Lung (tissue), 12 donors: ENCODE results near the gene KCNQ5. TPM values are rescaled to one million over a fixed set of nuclear protein-coding genes. Genes with fewer than 3 reads are reported as not detected.

ENCODE experiments used
- ATAC-seq: fragments of 200-7000 bp; cut with Tn5 transposase; one replicate; pipeline ENCODE4 v1.9.1; 2020; ENCODE audit warnings: moderate number of reproducible peaks; ENCODE audit not compliant: insufficient read depth, low FRiP score
- DNase-seq, 3 donors: peaks; one replicate each; pipeline ENCODE4 v3.0.0-alpha.2; 2013 to 2017
- H3K27ac ChIP-seq, 2 donors: one replicate each; pipeline ENCODE4 v1.5.1; 2013; ENCODE audit warnings: mild to moderate bottlenecking in 2 of 2, moderate library complexity in 2 of 2, control low read depth in 1 of 2, inconsistent platforms in 1 of 2, low read depth in 1 of 2, low read length in 1 of 2
- H3K27me3 ChIP-seq, 3 donors: one replicate each; pipeline ENCODE4 v1.5.1; 2013; ENCODE audit warnings: low read length in 2 of 3; ENCODE audit not compliant: control insufficient read depth in 3 of 3, insufficient read depth in 3 of 3
- H3K36me3 ChIP-seq, 4 donors: one replicate each; pipeline ENCODE4 v1.5.1; 2013; ENCODE audit warnings: low read length in 4 of 4, mild to moderate bottlenecking in 1 of 4, moderate library complexity in 1 of 4; ENCODE audit not compliant: control insufficient read depth in 4 of 4, insufficient read depth in 4 of 4
- H3K4me1 ChIP-seq, 5 donors: one replicate each; pipeline ENCODE4 v1.5.1; 2013; ENCODE audit warnings: low read length in 5 of 5, mild to moderate bottlenecking in 2 of 5, moderate library complexity in 1 of 5; ENCODE audit not compliant: control insufficient read depth in 5 of 5, insufficient read depth in 5 of 5
- H3K4me3 ChIP-seq: one replicate; pipeline ENCODE4 v1.5.1; 2013; ENCODE audit warnings: mild to moderate bottlenecking, control low read depth, moderate library complexity
- H3K9ac ChIP-seq, 2 donors: one replicate each; pipeline ENCODE4 v1.5.1; 2013; ENCODE audit warnings: low read length in 2 of 2, control low read depth in 1 of 2; ENCODE audit not compliant: insufficient read depth in 1 of 2
- H3K9me3 ChIP-seq, 4 donors: one replicate each; pipeline ENCODE4 v1.5.1; 2013; ENCODE audit warnings: low read length in 3 of 4, mild to moderate bottlenecking in 1 of 4, moderate library complexity in 1 of 4; ENCODE audit not compliant: control insufficient read depth in 4 of 4, insufficient read depth in 3 of 4
- CTCF ChIP-seq: IDR thresholded peaks from 2 replicates; pipeline ENCODE4 v1.5.1; 2012; ENCODE audit warnings: mild to moderate bottlenecking; ENCODE audit errors: control extremely low read depth, extremely low read depth
- WGBS, 2 donors: extraction: QIAGEN DNeasy Blood & Tissue Kit; methylation state at CpG; one replicate each; pipeline ENCODE4 v1.1.7; 2013; 5-methylcytosine and 5-hydroxymethylcytosine counted together
- polyA plus RNA-seq, 2 donors: library from polyadenylated mRNA; stranded (reverse); fragments of 200-250 nt; gene quantifications; one replicate each; pipeline ENCODE4 v1.2.1, GENCODE V29; 2013
- total RNA-seq, 2 donors: library from RNA; depleted of rRNA in 1 of 2; stranded (reverse); fragments of >200 nt in 1 of 2; gene quantifications; one replicate each; pipeline ENCODE4 v1.2.1, GENCODE V29; 2014 to 2021
- donor health status: control.
- donor health status: control.
- donor health status: Bipolar disorder and iron deficiency.
- donor health status: healthy.
- donor health status: DM: yes; HTN: yes; CAD: no.

KCNQ5 gene
- total and polyA plus RNA-seq, 4 donors, result 0.12 to 5.7 (median 0.46) TPM

- Histone ChIP-seq H3K27me3 (no peaks in the 10 kb centered on the region), H3K36me3 (no peaks in the 10 kb centered on the region), H3K4me1 (no peaks in the 10 kb centered on the region), H3K27ac (no peak overlapping the region), H3K9ac (no peak overlapping the region), H3K9me3 (peaks cover 0 to 2% (median 0%) of the 10 kb centered on the region in 4 donors), H3K4me3 (no peak overlapping the region)
- 92 to 95% methylated on average over 3 of the region's 3 CpGs for WGBS, 2 donors
- DNase-seq (no peak), ATAC-seq (no peak)
- no peak for TF ChIP-seq CTCF
Measured at GRCh38 chr6:73207221-73207837, 585.5 kb downstream of the KCNQ5 start.

- H3K27ac ChIP-seq, result no peak overlapping the region
- H3K36me3 ChIP-seq, result no peaks in the 10 kb centered on the region
- no peaks in the 10 kb centered on the region for H3K27me3 ChIP-seq
- DNase-seq (no peak), ATAC-seq (no peak)
- no peaks in the 10 kb centered on the region for H3K4me1 ChIP-seq
- no peak for TF ChIP-seq CTCF
- H3K9me3 ChIP-seq, result peaks cover 0 to 2% (median 0%) of the 10 kb centered on the region in 4 donors
- 77 to 78% methylated on average over 9 of the region's 9 CpGs for WGBS, 2 donors
- no peak overlapping the region for H3K9ac ChIP-seq
- H3K4me3 ChIP-seq, result no peak overlapping the region
Measured at GRCh38 chr6:73209117-73209516, 587.3 kb downstream of the KCNQ5 start.

GRCh38 chr6:73216859-73217258 lies 595.0 kb downstream of the KCNQ5 start:
- ATAC-seq, result no peak
- WGBS, 2 donors, result 93 to 95% methylated on average over 2 of the region's 2 CpGs
- no peak for TF ChIP-seq CTCF

GRCh38 chr6:73225396-73225795 lies 603.5 kb downstream of the KCNQ5 start, which contains the start of gene KHDC1L:
TSS of gene KHDC1L (minus strand) at chr6:73225496. CDS start at chr6:73225408, 88 bp downstream.
- ATAC-seq, result no peak
- no peak within 1 kb of the TSS for H3K27ac ChIP-seq
- H3K27me3 ChIP-seq, result no peaks in the 10 kb centered on the region
- WGBS, 2 donors, result 85 to 94% methylated on average over 4 of the region's 4 CpGs
- no peak within 1 kb of the TSS for H3K4me3 ChIP-seq
- H3K9me3 ChIP-seq, result no peaks in the 10 kb centered on the region
- DNase-seq, result no peak
- no peaks in the 10 kb centered on the region for H3K36me3 ChIP-seq
- H3K4me1 ChIP-seq, result no peaks in the 10 kb centered on the region
- H3K9ac ChIP-seq, result no peak within 1 kb of the TSS
- no peak for TF ChIP-seq CTCF

More at GRCh38 chr6:73216859-73217258, 595.0 kb downstream of the KCNQ5 start:
- DNase-seq, result no peak
- Histone ChIP-seq H3K9me3 (no peaks in the 10 kb centered on the region), H3K9ac (no peak overlapping the region), H3K27ac (no peak overlapping the region), H3K36me3 (no peaks in the 10 kb centered on the region), H3K4me3 (no peak overlapping the region), H3K27me3 (no peaks in the 10 kb centered on the region), H3K4me1 (no peaks in the 10 kb centered on the region)
